ENCODE data around the gene UCHL5. TPM values are rescaled to one million over a fixed set of nuclear protein-coding genes. Genes with fewer than 3 reads are reported as not detected.

Gene UCHL5
- total and polyA plus RNA-seq, 2 of the 13 experiments (the other 11 are each of a cell fraction or from before 2014, with no cell fraction given) = 18.2 to 44.1 TPM

GRCh38 chr1:193104907-193105820 lies 46.0 kb upstream of the UCHL5 start, which contains the start of gene GLRX2 (continued):
- TF ChIP-seq MLX (CRISPR knock-in tag; IDR thresholded peaks at IDR 0.05) (no peak), DNMT1 (CRISPR knock-in tag; IDR thresholded peaks at IDR 0.05) (0 out of 2 replicates have a peak, but pooled peaks have one; percentile 54), ZNF691 (CRISPR knock-in tag; IDR thresholded peaks at IDR 0.05; ENCODE audit: borderline replicate concordance, low read depth) (peak; percentile 54; the same call in 1 of the 2 replicates), ZNF589 (CRISPR knock-in tag; conservative IDR thresholded peaks at IDR 0.05) (no peak; the same call in 1 of the 2 replicates), ZBTB46 (CRISPR knock-in tag; IDR thresholded peaks at IDR 0.05; ENCODE audit: borderline replicate concordance) (no peak), ZMAT3 (CRISPR knock-in tag; conservative IDR thresholded peaks at IDR 0.05) (peak; percentile 69), GABPA (IDR thresholded peaks at IDR 0.05; ENCODE audit: low read depth, low read length) (peak; percentile 15; the same call in 1 of the 2 replicates), GABPA (CRISPR knock-in tag; IDR thresholded peaks at IDR 0.05; ENCODE audit: low read depth) (no peak), PRDM4 (CRISPR knock-in tag; IDR thresholded peaks at IDR 0.05; ENCODE audit: borderline replicate concordance) (no peak), MEF2D (CRISPR knock-in tag; IDR thresholded peaks at IDR 0.05) (no peak), ERF (CRISPR knock-in tag; IDR thresholded peaks at IDR 0.05) (peak; percentile 76; the same call in 1 of the 2 replicates), GATA4 (IDR thresholded peaks at IDR 0.05; ENCODE audit: borderline replicate concordance, low read depth) (peak; percentile 23; the same call in 1 of the 2 replicates), NR2F6 (IDR thresholded peaks at IDR 0.05) (no peak), NR2F6 (CRISPR knock-in tag; IDR thresholded peaks at IDR 0.05) (no peak), E2F5 (CRISPR knock-in tag; conservative IDR thresholded peaks at IDR 0.05) (peak; percentile 72; the same call in 1 of the 2 replicates), ARID5B (CRISPR knock-in tag; IDR thresholded peaks at IDR 0.05) (peak; percentile 74)

Data from HepG2 (cell line).